ENCODE measurements around the gene FOXS1. TPM values are rescaled to one million over a fixed set of nuclear protein-coding genes. Genes with fewer than 3 reads are reported as not detected.
A peak's percentile ranks its signal among the peaks of the same experiment; 100 is the strongest.
"Not testable (repeated sequence)": the region's sequence is repeated elsewhere in the genome, so short reads cannot be mapped to it uniquely, and the experiment has no call there.

FOXS1 gene
- total RNA-seq, 1 experiment from 2014 or later = not detected

GRCh38 chr20:31816221-31816620 lies 29.2 kb downstream of the FOXS1 start:
- DNase-seq (no peak), ATAC-seq (no peak)
- POLR2A ChIA-PET (ENCODE audit: unreplicated experiment) = no interaction called here
- no peak overlapping the region for H2AFZ ChIP-seq (ENCODE audit: low read length)
- no peak overlapping the region for H3K4me2 ChIP-seq (ENCODE audit: low read length)
- no peaks in the 10 kb centered on the region for H3K27me3 ChIP-seq (ENCODE audit: low read length)
- intact Hi-C loops (cut with micrococcal nuclease) = no loop called here
- no peaks in the 10 kb centered on the region for H3K9me2 ChIP-seq (replicated peaks; ENCODE audit: low read length)
- no peaks in the 10 kb centered on the region for H3K79me2 ChIP-seq (ENCODE audit: low read length)
- no peaks in the 10 kb centered on the region for H3K9me3 ChIP-seq (ENCODE audit: low read length)
- CTCF ChIA-PET = no interaction called here
- no peak overlapping the region for H3K27ac ChIP-seq (ENCODE audit: low read length)
- H4K20me1 ChIP-seq (ENCODE audit: low read length) = no peaks in the 10 kb centered on the region
- no peaks in the 10 kb centered on the region for H3F3A ChIP-seq (ENCODE audit: low read length, unreplicated experiment)
- H3K9ac ChIP-seq (ENCODE audit: low read length) = no peak overlapping the region
- no TSS peak for BruUV-seq (replicated peaks)
- no peaks in the 10 kb centered on the region for H3K36me3 ChIP-seq (ENCODE audit: low read depth, low read length)
- H3K4me3 ChIP-seq (ENCODE audit: low read length) = no peak overlapping the region
- TF ChIP-seq EZH2 (IDR thresholded peaks at IDR 0.05; ENCODE audit: low read length, unreplicated experiment) (no peak), CTCF (conservative IDR thresholded peaks at IDR 0.05; ENCODE audit: low read depth, low read length) (no peak), EZH2phosphoT487 (IDR thresholded peaks at IDR 0.05; ENCODE audit: borderline replicate concordance, low read length) (no peak)
- H3K4me1 ChIP-seq (ENCODE audit: insufficient read depth, low read length) = no peaks in the 10 kb centered on the region

- no peaks in the 10 kb centered on the region for H3K9me3 ChIP-seq (ENCODE audit: low read length)
- peaks cover 6% of the 10 kb centered on the region for H3K4me1 ChIP-seq (ENCODE audit: insufficient read depth, low read length)
- no peak overlapping the region for H3K27ac ChIP-seq (ENCODE audit: low read length)
- H3K9ac ChIP-seq (ENCODE audit: low read length) = no peak overlapping the region
- POLR2A ChIA-PET (ENCODE audit: unreplicated experiment) = no interaction called here
- no peak overlapping the region for H3K4me3 ChIP-seq (ENCODE audit: low read length)
- peak; percentile 18; the same call in 1 of the 2 replicates for ATAC-seq
- no peaks in the 10 kb centered on the region for H3K9me2 ChIP-seq (replicated peaks; ENCODE audit: low read length)
- H2AFZ ChIP-seq (ENCODE audit: low read length) = no peak overlapping the region
- H3K79me2 ChIP-seq (ENCODE audit: low read length) = no peaks in the 10 kb centered on the region
- no peak overlapping the region for H3K4me2 ChIP-seq (ENCODE audit: low read length)
- BruUV-seq (replicated peaks) = no TSS peak
- H3K36me3 ChIP-seq (ENCODE audit: low read depth, low read length) = no peaks in the 10 kb centered on the region
- no peaks in the 10 kb centered on the region for H3K27me3 ChIP-seq (ENCODE audit: low read length)
- DNase-seq = no peak
- no peaks in the 10 kb centered on the region for H3F3A ChIP-seq (ENCODE audit: low read length, unreplicated experiment)
- intact Hi-C loops (cut with micrococcal nuclease) = no loop called here
- TF ChIP-seq EZH2 (IDR thresholded peaks at IDR 0.05; ENCODE audit: low read length, unreplicated experiment) (no peak), CTCF (conservative IDR thresholded peaks at IDR 0.05; ENCODE audit: low read depth, low read length) (no peak), EZH2phosphoT487 (IDR thresholded peaks at IDR 0.05; ENCODE audit: borderline replicate concordance, low read length) (no peak)
- CTCF ChIA-PET = no interaction called here
- H4K20me1 ChIP-seq (ENCODE audit: low read length) = no peaks in the 10 kb centered on the region
These were observed 29.8 kb downstream of the FOXS1 start for GRCh38 chr20:31815408-31816188.

- H3K9me2 ChIP-seq (replicated peaks; ENCODE audit: low read length); H3K79me2 ChIP-seq (ENCODE audit: low read length); ATAC-seq; POLR2A ChIA-PET (ENCODE audit: unreplicated experiment); intact Hi-C loops (cut with micrococcal nuclease); H3K9ac ChIP-seq (ENCODE audit: low read length); H4K20me1 ChIP-seq (ENCODE audit: low read length); H2AFZ ChIP-seq (ENCODE audit: low read length); H3K27me3 ChIP-seq (ENCODE audit: low read length); H3K4me2 ChIP-seq (ENCODE audit: low read length); H3K36me3 ChIP-seq (ENCODE audit: low read depth, low read length); H3K27ac ChIP-seq (ENCODE audit: low read length); CTCF ChIA-PET; BruUV-seq (replicated peaks); H3K4me3 ChIP-seq (ENCODE audit: low read length); DNase-seq; H3K9me3 ChIP-seq (ENCODE audit: low read length); H3F3A ChIP-seq (ENCODE audit: low read length, unreplicated experiment): not testable (repeated sequence)
- peaks cover 17% of the 10 kb centered on the region for H3K4me1 ChIP-seq (ENCODE audit: insufficient read depth, low read length)
These were observed 31.3 kb downstream of the FOXS1 start for GRCh38 chr20:31814142-31814541.
